Gastroesophageal sphincter (tissue), 4 donors: ENCODE results near the gene SLC39A6. TPM values are rescaled to one million over a fixed set of nuclear protein-coding genes. Genes with fewer than 3 reads are reported as not detected.

Source experiments
- ATAC-seq: fragments of 150-250 bp; one replicate; pipeline ENCODE4 v1.9.1; 2016; ENCODE audit warnings: mild to moderate bottlenecking, moderate library complexity
- H3K27ac ChIP-seq, 4 donors: fragments of 200-600 bp; sonication (generic) in 3 of 4; 1 replicate in 3 of 4; 2 replicates in 1 of 4; pipeline ENCODE4 v1.5.1; 2016 to 2019
- H3K27me3 ChIP-seq: fragments of 200-600 bp; sonication (generic); one replicate; pipeline ENCODE4 v1.5.1; 2019
- H3K36me3 ChIP-seq, 2 donors: fragments of 200-600 bp; sonication (generic); one replicate each; pipeline ENCODE4 v1.5.1; 2019; ENCODE audit warnings: control low read depth in 1 of 2
- H3K4me1 ChIP-seq, 3 donors: fragments of 200-600 bp; sonication (generic); 1 replicate in 2 of 3; 2 replicates in 1 of 3; pipeline ENCODE4 v1.5.1; 2016 to 2019; ENCODE audit warnings: control low read depth in 2 of 3
- H3K4me3 ChIP-seq, 2 donors: fragments of 200-600 bp; sonication (generic); one replicate each; pipeline ENCODE4 v1.5.1; 2019; ENCODE audit warnings: mild to moderate bottlenecking in 1 of 2, moderate library complexity in 1 of 2
- H3K9me3 ChIP-seq, 3 donors: fragments of 200-600 bp; sonication (generic); one replicate each; pipeline ENCODE4 v1.5.1; 2017 to 2019; ENCODE audit warnings: control low read depth in 2 of 3
- EP300 ChIP-seq: sonication (generic); formaldehyde crosslinking; IDR thresholded peaks from one replicate; pipeline ENCODE4 v1.6.1; 2017; ENCODE audit warnings: antibody characterized with exemption, mild to moderate bottlenecking
- POLR2A ChIP-seq, 2 donors: fragments of 450-650 bp; IDR thresholded peaks; one replicate each; pipeline ENCODE4 v1.6.1; 2017; ENCODE audit warnings: antibody characterized with exemption in 2 of 2, mild to moderate bottlenecking in 2 of 2, moderate library complexity in 1 of 2
- POLR2AphosphoS5 ChIP-seq: sonication (generic); formaldehyde crosslinking; IDR thresholded peaks from one replicate; pipeline ENCODE4 v1.6.1; 2017; ENCODE audit warnings: antibody characterized with exemption
- WGBS, 2 donors: methylation state at CpG; one replicate each; pipeline ENCODE4 v1.1.5; 2018; ENCODE audit warnings: low coverage in 1 of 2; 5-methylcytosine and 5-hydroxymethylcytosine counted together
- total RNA-seq, 4 donors: library from RNA; depleted of rRNA; stranded (reverse); fragments of >200 nt; gene quantifications; one replicate each; pipeline ENCODE4 v1.1.0, GENCODE V29; 2016
- TF ChIP-seq, protein P1 (sequence below), 4 experiments: fragments of 200-600 bp in 2 of 4; fragments of 450-650 bp in 2 of 4; sonication (generic) in 1 of 4; IDR thresholded peaks; one replicate each; pipeline ENCODE4 v1.5.1; 2017 to 2019; ENCODE audit warnings: antibody characterized with exemption in 4 of 4, mild to moderate bottlenecking in 2 of 4, moderate library complexity in 2 of 4

Gene SLC39A6
- total RNA-seq, 4 donors from 2014 or later: 24.1 to 49.2 (median 36.5) TPM

DNA sequence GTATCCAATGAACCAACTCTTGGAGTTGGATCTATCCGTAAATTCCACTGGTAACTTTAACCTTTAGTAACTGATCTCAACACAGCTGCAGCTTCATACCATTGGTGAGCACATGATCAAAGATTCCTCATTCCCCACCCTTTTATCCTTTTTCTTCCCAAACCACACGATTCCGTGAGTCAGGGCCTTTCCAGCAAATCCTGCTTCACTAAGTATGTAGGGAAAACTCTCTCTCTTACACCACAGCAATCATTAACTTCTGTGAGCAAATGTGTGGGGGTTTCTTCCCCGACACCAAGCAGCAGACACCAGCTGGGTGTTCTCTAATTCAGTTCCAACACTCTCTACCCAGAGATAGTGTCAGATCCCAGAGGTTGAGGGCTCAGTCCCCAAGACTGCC, 24.1 kb upstream of the SLC39A6 start:
- Histone ChIP-seq H3K4me3 (no peak overlapping the region), H3K27ac (no peak overlapping the region), H3K36me3 (peaks cover 0 to 99% of the 10 kb centered on the region in 2 donors), H3K9me3 (no peaks in the 10 kb centered on the region), H3K27me3 (no peaks in the 10 kb centered on the region), H3K4me1 (peaks cover 0 to 6% (median 0%) of the 10 kb centered on the region in 3 donors)
- ATAC-seq: no peak
- WGBS, 2 donors: 77 to 85% methylated on average over 4 of the region's 4 CpGs
- no peak for TF ChIP-seq POLR2A (IDR thresholded peaks at IDR 0.05)
- TF ChIP-seq POLR2AphosphoS5: no peak
- TF ChIP-seq, protein P1, sequence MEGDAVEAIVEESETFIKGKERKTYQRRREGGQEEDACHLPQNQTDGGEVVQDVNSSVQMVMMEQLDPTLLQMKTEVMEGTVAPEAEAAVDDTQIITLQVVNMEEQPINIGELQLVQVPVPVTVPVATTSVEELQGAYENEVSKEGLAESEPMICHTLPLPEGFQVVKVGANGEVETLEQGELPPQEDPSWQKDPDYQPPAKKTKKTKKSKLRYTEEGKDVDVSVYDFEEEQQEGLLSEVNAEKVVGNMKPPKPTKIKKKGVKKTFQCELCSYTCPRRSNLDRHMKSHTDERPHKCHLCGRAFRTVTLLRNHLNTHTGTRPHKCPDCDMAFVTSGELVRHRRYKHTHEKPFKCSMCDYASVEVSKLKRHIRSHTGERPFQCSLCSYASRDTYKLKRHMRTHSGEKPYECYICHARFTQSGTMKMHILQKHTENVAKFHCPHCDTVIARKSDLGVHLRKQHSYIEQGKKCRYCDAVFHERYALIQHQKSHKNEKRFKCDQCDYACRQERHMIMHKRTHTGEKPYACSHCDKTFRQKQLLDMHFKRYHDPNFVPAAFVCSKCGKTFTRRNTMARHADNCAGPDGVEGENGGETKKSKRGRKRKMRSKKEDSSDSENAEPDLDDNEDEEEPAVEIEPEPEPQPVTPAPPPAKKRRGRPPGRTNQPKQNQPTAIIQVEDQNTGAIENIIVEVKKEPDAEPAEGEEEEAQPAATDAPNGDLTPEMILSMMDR (IDR thresholded peaks at IDR 0.05): no peak
- TF ChIP-seq EP300: no peak

DNA sequence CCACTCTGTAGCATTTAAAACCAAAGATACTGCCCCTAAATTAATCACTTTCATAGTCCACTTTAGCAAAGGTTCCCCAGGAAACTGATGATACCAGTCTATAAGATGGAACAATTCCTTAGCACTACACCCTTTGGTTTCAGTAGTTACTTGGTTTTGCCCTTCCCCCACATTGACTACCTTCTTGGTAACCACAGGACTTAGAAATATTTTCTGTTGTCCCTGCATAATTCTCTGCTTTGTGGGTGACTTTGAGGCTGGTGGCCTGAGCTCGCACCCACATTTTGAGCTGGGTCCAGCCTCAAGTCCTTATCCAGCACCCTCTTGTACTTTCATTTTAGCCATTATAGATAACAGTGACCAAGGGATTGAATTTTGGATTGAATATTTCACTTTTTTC, 23.6 kb upstream of the SLC39A6 start:
- TF ChIP-seq, protein P1 (IDR thresholded peaks at IDR 0.05): no peak
- TF ChIP-seq POLR2A (IDR thresholded peaks at IDR 0.05): no peak
- no peaks in the 10 kb centered on the region for H3K9me3 ChIP-seq
- H3K27ac ChIP-seq: no peak overlapping the region
- no peaks in the 10 kb centered on the region for H3K27me3 ChIP-seq
- ATAC-seq: no peak
- 100% methylated on average over 1 of the region's 1 CpG for WGBS, 2 donors
- H3K36me3 ChIP-seq: peaks cover 0 to 99% of the 10 kb centered on the region in 2 donors
- no peak overlapping the region for H3K4me3 ChIP-seq
- H3K4me1 ChIP-seq: peaks cover 0 to 2% (median 0%) of the 10 kb centered on the region in 3 donors

DNA sequence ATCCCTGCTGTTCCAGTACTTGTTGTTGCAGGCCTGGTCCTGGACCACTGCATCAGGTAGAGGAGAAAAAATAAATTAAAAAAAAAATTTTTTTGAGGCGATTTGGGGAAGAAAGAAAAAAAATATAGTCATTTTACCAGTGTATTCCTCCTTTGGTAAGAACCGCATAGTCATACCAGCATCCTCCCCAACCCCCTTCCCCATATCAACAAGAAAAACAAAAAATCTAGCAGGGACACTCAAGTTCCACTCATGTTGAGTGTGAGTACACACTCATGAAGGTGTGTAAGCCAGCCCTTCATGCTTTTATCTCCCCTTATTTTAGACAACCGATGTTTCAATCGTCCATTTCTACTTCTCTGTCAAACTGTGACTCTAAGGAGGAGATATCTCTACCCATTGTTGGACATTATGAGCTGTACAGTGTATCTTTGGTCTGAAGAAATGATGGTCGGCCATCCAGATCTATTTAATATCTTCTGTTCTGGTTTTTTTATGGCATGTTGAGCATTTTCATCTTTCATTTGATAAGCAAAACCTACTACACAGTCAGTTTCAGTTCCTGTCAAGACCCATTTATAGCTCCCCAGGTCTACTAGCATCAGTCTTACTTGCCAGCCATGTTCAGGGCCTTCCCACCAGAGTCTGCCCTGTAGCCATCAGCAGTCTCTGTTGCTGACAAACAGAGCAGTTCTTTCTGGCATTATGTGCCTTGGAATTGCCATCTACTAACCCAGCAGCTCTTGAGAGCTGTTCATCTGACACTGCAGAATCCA, 20.6 kb upstream of the SLC39A6 start:
- Histone ChIP-seq H3K9me3 (no peaks in the 10 kb centered on the region), H3K4me3 (no peak overlapping the region), H3K27me3 (no peaks in the 10 kb centered on the region), H3K36me3 (peaks cover 5 to 99% of the 10 kb centered on the region in 2 donors), H3K4me1 (no peaks in the 10 kb centered on the region), H3K27ac (no peak overlapping the region)
- ATAC-seq: no peak
- TF ChIP-seq EP300 (no peak), POLR2A (IDR thresholded peaks at IDR 0.05) (no peak), POLR2AphosphoS5 (no peak)
- TF ChIP-seq, protein P1 (IDR thresholded peaks at IDR 0.05): no peak
- WGBS, 2 donors: 84 to 95% methylated on average over 5 of the region's 5 CpGs

DNA sequence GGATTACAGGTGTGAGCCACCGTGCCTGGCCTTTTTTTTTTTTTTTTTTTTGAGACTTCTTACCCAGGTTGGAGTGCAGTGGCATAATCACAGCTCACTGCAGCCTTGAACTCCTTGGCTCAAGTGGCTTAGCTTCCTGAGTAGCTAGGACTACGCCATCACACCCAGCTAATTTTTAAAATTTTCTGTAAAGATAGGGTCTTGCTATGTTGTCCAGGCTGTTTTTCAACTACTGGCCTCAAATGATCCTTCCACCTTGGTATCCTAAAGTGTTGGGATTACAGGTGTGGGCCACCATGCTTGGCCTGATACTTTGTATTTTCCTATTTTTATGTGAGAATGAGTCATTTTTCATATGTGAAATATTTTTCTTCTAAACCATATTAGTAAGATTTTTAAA, 14.3 kb upstream of the SLC39A6 start:
- no peak overlapping the region for H3K4me3 ChIP-seq
- TF ChIP-seq, protein P1 (IDR thresholded peaks at IDR 0.05): no peak
- TF ChIP-seq EP300 (no peak), POLR2AphosphoS5 (no peak), POLR2A (IDR thresholded peaks at IDR 0.05) (no peak)
- no peaks in the 10 kb centered on the region for H3K4me1 ChIP-seq
- H3K36me3 ChIP-seq: peaks cover 5 to 100% of the 10 kb centered on the region in 2 donors
- H3K27me3 ChIP-seq: no peaks in the 10 kb centered on the region
- no peaks in the 10 kb centered on the region for H3K9me3 ChIP-seq
- WGBS, 2 donors: 95 to 100% methylated on average over 1 to 2 of the region's 2 CpGs
- H3K27ac ChIP-seq: no peak overlapping the region
- no peak for ATAC-seq

DNA sequence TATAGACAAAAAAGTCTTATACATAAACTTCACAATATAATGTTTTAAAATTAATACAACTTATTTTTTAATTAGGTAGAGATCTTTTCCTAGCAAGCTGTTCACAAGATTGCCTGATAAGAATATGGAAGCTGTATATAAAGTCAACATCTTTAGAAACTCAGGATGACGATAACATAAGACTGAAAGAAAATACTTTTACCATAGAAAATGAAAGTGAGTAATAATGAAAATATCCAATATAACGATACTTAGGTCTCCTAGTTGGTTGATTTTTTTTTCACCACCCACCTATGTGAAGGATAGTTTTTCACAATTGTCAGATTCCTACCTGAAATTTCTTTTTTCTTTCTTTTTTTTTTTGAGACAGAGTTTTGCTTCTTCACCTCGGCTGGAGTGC, 13.6 kb upstream of the SLC39A6 start:
- ATAC-seq: no peak
- no peak for TF ChIP-seq POLR2A (IDR thresholded peaks at IDR 0.05)
- TF ChIP-seq, protein P1 (IDR thresholded peaks at IDR 0.05): no peak
- no peak for TF ChIP-seq POLR2AphosphoS5
- no peak for TF ChIP-seq EP300
- Histone ChIP-seq H3K9me3 (no peaks in the 10 kb centered on the region), H3K27me3 (no peaks in the 10 kb centered on the region), H3K36me3 (peaks cover 5 to 100% of the 10 kb centered on the region in 2 donors), H3K4me3 (no peak overlapping the region), H3K27ac (no peak overlapping the region), H3K4me1 (no peaks in the 10 kb centered on the region)
- 86 to 91% methylated on average over 3 of the region's 3 CpGs for WGBS, 2 donors
